Upper lobe of left lung (tissue), 6 donors: Measurements from ENCODE around the gene IFNA13. TPM values are rescaled to one million over a fixed set of nuclear protein-coding genes. Genes with fewer than 3 reads are reported as not detected.

Experiments
- ATAC-seq, 2 donors: fragments of 200-7000 bp; cut with Tn5 transposase; one replicate each; pipeline ENCODE4 v1.9.1; 2022; ENCODE audit warnings: mild to moderate bottlenecking in 2 of 2, moderate library complexity in 2 of 2; ENCODE audit not compliant: low FRiP score in 2 of 2
- DNase-seq, 2 donors: peaks; one replicate each; pipeline ENCODE4 v3.0.0-alpha.2; 2019 to 2020
- H3K27ac ChIP-seq, 4 donors: fragments of 200-600 bp; sonication (generic); one replicate each; pipeline ENCODE4 v1.5.1; 2016 to 2019
- H3K27me3 ChIP-seq, 4 donors: fragments of 200-600 bp; sonication (generic); one replicate each; pipeline ENCODE4 v1.5.1; 2017 to 2019
- H3K36me3 ChIP-seq, 4 donors: fragments of 200-600 bp; sonication (generic); one replicate each; pipeline ENCODE4 v1.5.1; 2016 to 2019
- H3K4me1 ChIP-seq, 4 donors: fragments of 200-600 bp; sonication (generic); one replicate each; pipeline ENCODE4 v1.5.1; 2018 to 2019
- H3K4me3 ChIP-seq, 4 donors: fragments of 200-600 bp; sonication (generic); one replicate each; pipeline ENCODE4 v1.5.1; 2017 to 2019; ENCODE audit warnings: mild to moderate bottlenecking in 2 of 4, moderate library complexity in 1 of 4
- H3K9me3 ChIP-seq, 4 donors: fragments of 200-600 bp; sonication (generic); one replicate each; pipeline ENCODE4 v1.5.1; 2018 to 2019
- EP300 ChIP-seq, 4 donors: sonication (generic); formaldehyde crosslinking; IDR thresholded peaks; one replicate each; pipeline ENCODE4 v1.5.1; 2017; ENCODE audit warnings: antibody characterized with exemption in 4 of 4, control low read depth in 2 of 4
- POLR2A ChIP-seq, 4 donors: fragments of 450-650 bp; IDR thresholded peaks; one replicate each; pipeline ENCODE4 v1.5.1; 2016 to 2017; ENCODE audit warnings: antibody characterized with exemption in 4 of 4, mild to moderate bottlenecking in 2 of 4
- POLR2AphosphoS5 ChIP-seq, 2 donors: sonication (generic); formaldehyde crosslinking; IDR thresholded peaks; one replicate each; pipeline ENCODE4 v1.5.1; 2017; ENCODE audit warnings: antibody characterized with exemption in 2 of 2
- WGBS, 2 donors: methylation state at CpG; one replicate each; pipeline ENCODE4 v1.1.5; 2017 to 2018; 5-methylcytosine and 5-hydroxymethylcytosine counted together
- total RNA-seq, 6 donors: library from RNA; depleted of rRNA in 4 of 6; stranded (reverse); fragments of >200 nt in 4 of 6; gene quantifications; one replicate each; pipeline versions ENCODE4 v1.1.0 to v1.2.1, GENCODE V29; 2016 to 2021
- TF ChIP-seq, protein P1 (sequence below), 6 experiments: fragments of 450-650 bp in 4 of 6; fragments of 200-600 bp in 2 of 6; sonication (generic) in 2 of 6; IDR thresholded peaks; one replicate each; pipeline ENCODE4 v1.5.1; 2016 to 2019; ENCODE audit warnings: antibody characterized with exemption in 6 of 6
- donor health status: DM: no; HTN: no; CAD: no; lungs with moderate emphysema.
- donor health status: DM: no; HTN: yes; CAD: no; lungs with severe emphysema.

The IFNA13 gene
- not detected for total RNA-seq

DNA sequence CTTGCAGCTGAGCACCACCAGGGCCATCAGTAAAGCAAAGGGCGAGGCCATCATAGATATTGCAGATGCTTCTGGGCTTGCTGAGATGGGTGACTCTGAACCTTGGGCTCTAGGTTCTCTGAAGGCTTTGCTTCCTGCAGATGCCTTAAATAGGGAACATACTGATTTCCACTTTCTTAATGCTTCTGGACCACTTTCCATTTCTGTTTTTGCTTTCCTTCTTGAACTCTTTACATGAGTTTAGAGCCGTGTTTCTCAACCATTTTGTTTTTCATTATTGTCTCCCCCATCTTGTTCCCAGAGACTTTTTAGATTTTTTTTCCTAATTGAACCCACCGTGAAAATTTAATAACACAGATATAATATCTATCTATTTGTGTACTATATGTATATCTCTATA, at the start of gene IFNA13:
Gene IFNA13, minus strand, starts transcription at position 101 of the 400 bp plus-strand sequence. Its CDS starts 47 bp downstream, at position 54.
- DNase-seq = no peak
- H3K4me3 ChIP-seq = no peak within 1 kb of the TSS

DNA sequence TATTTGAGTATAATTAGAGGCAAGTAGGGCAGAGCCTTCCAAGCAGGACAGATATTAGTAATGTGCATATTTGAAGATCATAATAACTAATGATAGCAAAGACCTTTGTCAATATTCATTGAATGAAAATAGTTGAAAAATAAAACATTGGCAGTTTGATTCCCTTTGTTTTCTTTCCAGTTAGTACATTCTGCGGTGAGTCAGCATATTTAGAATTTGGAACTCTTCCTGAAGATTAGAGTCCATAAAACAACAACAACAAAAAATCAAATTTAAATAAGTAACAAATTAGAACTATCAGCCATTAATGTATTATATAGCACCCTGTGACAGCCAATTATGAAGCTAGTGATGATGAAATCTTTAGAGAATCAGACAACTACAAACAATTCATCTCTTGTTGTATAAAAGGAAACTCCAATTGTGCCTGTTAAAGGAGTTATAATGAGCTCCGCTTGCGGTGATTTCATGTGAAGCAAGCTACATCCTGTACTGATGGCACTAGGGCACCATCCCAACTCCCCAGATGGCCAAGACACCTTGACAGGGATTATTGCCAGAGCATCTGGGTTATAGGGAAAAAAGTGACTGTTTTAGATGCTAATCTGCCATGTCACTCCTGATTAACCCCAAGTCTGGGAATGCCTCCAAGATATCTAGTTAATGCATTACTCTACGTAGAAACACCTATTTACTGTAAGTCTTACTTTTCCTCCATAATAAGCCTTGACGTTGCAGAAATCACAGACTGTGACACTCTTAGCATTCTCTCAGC, 47.8 kb upstream of the IFNA13 start:
- Histone ChIP-seq H3K4me3 (no peak overlapping the region), H3K27me3 (no peaks in the 10 kb centered on the region), H3K4me1 (no peaks in the 10 kb centered on the region), H3K27ac (no peak overlapping the region), H3K9me3 (no peaks in the 10 kb centered on the region), H3K36me3 (no peaks in the 10 kb centered on the region)
- no peak for TF ChIP-seq EP300 (IDR thresholded peaks at IDR 0.05)
- TF ChIP-seq, protein P1, sequence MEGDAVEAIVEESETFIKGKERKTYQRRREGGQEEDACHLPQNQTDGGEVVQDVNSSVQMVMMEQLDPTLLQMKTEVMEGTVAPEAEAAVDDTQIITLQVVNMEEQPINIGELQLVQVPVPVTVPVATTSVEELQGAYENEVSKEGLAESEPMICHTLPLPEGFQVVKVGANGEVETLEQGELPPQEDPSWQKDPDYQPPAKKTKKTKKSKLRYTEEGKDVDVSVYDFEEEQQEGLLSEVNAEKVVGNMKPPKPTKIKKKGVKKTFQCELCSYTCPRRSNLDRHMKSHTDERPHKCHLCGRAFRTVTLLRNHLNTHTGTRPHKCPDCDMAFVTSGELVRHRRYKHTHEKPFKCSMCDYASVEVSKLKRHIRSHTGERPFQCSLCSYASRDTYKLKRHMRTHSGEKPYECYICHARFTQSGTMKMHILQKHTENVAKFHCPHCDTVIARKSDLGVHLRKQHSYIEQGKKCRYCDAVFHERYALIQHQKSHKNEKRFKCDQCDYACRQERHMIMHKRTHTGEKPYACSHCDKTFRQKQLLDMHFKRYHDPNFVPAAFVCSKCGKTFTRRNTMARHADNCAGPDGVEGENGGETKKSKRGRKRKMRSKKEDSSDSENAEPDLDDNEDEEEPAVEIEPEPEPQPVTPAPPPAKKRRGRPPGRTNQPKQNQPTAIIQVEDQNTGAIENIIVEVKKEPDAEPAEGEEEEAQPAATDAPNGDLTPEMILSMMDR (IDR thresholded peaks at IDR 0.05) = no peak
- TF ChIP-seq POLR2A (IDR thresholded peaks at IDR 0.05) = no peak
- no peak for TF ChIP-seq POLR2AphosphoS5 (IDR thresholded peaks at IDR 0.05)
- ATAC-seq = no peak
- 86 to 90% methylated on average over 5 of the region's 5 CpGs for WGBS, 2 donors
- no peak for DNase-seq

More for the DNA sequence above, at the start of gene IFNA13:
- H3K9me3 ChIP-seq = no peaks in the 10 kb centered on the region
- no peak for ATAC-seq
- H3K36me3 ChIP-seq = no peaks in the 10 kb centered on the region
- no peaks in the 10 kb centered on the region for H3K27me3 ChIP-seq
- H3K4me1 ChIP-seq = no peaks in the 10 kb centered on the region
- WGBS, 2 donors = 92 to 93% methylated on average over 3 of the region's 3 CpGs
- H3K27ac ChIP-seq = no peak within 1 kb of the TSS
- TF ChIP-seq, protein P1 (IDR thresholded peaks at IDR 0.05) = no peak
- TF ChIP-seq POLR2AphosphoS5 (IDR thresholded peaks at IDR 0.05) (no peak), EP300 (IDR thresholded peaks at IDR 0.05) (no peak), POLR2A (IDR thresholded peaks at IDR 0.05) (no peak)

DNA sequence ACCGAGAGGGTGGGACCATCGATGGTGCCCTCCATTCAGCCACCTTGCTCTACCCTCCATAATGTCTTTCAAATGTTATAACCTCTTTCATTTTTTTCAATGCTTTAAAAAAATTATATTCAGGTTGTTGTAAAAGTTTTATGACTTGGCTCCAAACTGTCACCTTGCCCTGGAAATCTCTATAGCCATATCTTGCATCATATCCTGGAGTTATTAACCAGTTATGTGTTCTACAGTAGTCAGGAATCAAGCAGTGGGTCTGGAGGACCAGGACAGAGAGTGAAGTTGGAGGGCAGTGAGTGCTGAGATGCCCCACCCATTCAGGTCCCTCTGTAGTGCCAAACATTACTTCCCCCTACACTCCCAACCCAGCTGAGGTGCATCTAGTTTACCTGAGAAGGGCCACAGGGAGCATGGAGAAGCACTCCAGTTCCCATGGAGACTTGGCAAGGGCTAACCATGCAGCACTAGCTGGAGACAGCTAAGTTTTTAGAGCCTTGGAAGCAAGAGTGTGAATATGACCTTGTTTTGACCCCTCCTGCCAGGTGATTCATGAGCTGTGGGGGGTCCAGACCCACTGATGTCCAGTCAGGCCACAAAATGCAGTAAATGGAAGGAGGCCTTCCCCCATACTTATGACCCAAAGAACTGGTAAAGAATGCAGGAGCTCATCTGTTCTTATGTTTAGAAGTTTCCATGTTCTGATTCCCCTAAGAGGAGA, 46.5 kb upstream of the IFNA13 start:
- Histone ChIP-seq H3K4me1 (no peaks in the 10 kb centered on the region), H3K4me3 (no peak overlapping the region), H3K36me3 (no peaks in the 10 kb centered on the region), H3K9me3 (no peaks in the 10 kb centered on the region), H3K27ac (no peak overlapping the region), H3K27me3 (no peaks in the 10 kb centered on the region)
- DNase-seq (no peak), ATAC-seq (peak in 1 of 2 donors; percentile 26)
- no peak for TF ChIP-seq EP300 (IDR thresholded peaks at IDR 0.05)
- 88 to 95% methylated on average over 2 of the region's 2 CpGs for WGBS, 2 donors

DNA sequence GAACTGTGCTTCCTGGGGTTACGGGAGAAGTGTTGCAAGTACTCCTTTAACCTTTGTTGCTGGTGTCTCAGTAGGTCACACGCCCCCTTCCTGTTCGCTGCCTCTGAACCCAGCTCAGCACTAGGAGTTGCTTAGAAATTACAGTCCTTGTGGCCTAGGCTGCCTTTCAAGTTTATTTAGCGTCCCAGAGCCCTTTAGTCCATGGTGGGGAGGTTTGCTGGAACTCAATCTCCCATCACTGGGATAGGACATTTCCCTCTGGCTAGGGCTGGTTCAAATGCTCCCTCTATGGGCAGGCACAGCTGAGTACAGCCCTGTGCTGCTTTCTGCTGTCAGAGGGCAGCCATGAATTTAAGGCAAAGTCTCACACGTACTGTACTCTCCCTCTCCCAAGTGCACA, 45.8 kb upstream of the IFNA13 start:
- Histone ChIP-seq H3K9me3 (no peaks in the 10 kb centered on the region), H3K27ac (no peak overlapping the region), H3K36me3 (no peaks in the 10 kb centered on the region), H3K4me3 (no peak overlapping the region), H3K27me3 (no peaks in the 10 kb centered on the region), H3K4me1 (no peaks in the 10 kb centered on the region)
- ATAC-seq (peak in 1 of 2 donors; percentile 61), DNase-seq (no peak)
- TF ChIP-seq, protein P1 (IDR thresholded peaks at IDR 0.05) = peak in 2 of 6 experiments; percentile 17 to 23
- TF ChIP-seq EP300 (IDR thresholded peaks at IDR 0.05) (no peak), POLR2A (IDR thresholded peaks at IDR 0.05) (no peak)
- WGBS, 2 donors = 50 to 56% methylated on average over 5 of the region's 5 CpGs

DNA sequence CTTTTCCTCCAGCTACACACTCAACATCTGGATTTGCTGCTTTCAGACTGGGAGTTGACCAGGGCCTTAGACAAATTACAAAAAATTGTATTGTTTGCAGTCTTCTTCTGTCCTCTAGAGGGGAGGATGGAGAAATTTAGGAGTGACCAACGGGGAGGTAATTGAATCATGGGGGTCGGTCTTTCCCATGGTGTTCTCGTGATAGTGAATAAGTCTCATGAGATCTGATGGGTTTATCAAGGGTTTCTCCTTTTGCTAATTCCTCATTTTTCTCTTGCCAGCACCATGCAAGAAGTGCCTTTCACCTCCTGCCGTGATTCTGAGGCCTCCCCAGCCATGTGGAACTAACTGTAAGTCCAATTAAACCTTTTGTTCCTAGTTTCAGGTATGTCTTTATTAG, 45.3 kb upstream of the IFNA13 start:
- peak in 1 of 2 donors; percentile 40 for ATAC-seq
- TF ChIP-seq, protein P1 (IDR thresholded peaks at IDR 0.05) = no peak
- TF ChIP-seq POLR2AphosphoS5 (IDR thresholded peaks at IDR 0.05) (no peak), POLR2A (IDR thresholded peaks at IDR 0.05) (no peak), EP300 (IDR thresholded peaks at IDR 0.05) (no peak)
- Histone ChIP-seq H3K9me3 (no peaks in the 10 kb centered on the region), H3K27ac (no peak overlapping the region), H3K4me1 (no peaks in the 10 kb centered on the region), H3K36me3 (no peaks in the 10 kb centered on the region), H3K4me3 (no peak overlapping the region), H3K27me3 (no peaks in the 10 kb centered on the region)
- 74% methylated on average over 4 of the region's 4 CpGs for WGBS, 2 donors
- no peak for DNase-seq
